ENCODE data around the gene SLC27A2.

- TF ChIP-seq CREB5 (CRISPR knock-in tag; IDR thresholded peaks at IDR 0.05; ENCODE audit: low read depth), result no peak
- no peak for TF ChIP-seq ARNTL (CRISPR knock-in tag; IDR thresholded peaks at IDR 0.05; ENCODE audit: borderline replicate concordance, low read depth)
These were observed 24.0 kb downstream of the SLC27A2 start for GRCh38 chr15:50206020-50206419.

Measured in SK-N-SH treated with all-trans-retinoic acid at 6 μM for 48 hours (cell line).